ENCODE results near the gene ANAPC16.

DNA sequence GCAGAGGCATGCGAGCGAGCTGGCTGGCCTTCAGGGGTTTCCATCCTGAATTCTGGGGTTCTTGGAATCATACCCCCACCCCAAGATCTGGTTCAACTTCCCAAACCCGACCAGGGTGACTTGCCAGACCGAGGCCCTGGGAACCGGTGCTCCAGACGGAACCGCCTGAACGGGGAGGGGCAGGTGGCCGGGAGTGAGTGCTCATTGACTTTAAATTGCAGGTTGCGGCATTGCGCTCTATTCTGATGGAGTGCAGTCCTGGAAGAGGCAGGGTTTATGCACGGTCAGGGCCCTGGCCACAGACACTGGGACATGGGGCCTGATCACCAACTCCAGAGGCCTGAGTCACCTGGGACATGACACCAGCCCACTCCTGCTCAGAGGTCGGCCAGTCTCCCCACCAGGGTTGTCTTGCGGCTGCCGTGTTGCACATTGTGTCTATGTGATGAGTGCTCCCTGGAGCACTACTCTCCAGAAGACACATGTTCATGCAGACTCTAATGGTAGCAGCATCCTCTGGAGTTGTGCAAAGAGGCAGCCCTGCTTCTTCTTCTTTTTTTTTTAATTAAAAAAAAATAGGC lies 52.1 kb downstream of the ANAPC16 start:
- TF ChIP-seq, protein P1, sequence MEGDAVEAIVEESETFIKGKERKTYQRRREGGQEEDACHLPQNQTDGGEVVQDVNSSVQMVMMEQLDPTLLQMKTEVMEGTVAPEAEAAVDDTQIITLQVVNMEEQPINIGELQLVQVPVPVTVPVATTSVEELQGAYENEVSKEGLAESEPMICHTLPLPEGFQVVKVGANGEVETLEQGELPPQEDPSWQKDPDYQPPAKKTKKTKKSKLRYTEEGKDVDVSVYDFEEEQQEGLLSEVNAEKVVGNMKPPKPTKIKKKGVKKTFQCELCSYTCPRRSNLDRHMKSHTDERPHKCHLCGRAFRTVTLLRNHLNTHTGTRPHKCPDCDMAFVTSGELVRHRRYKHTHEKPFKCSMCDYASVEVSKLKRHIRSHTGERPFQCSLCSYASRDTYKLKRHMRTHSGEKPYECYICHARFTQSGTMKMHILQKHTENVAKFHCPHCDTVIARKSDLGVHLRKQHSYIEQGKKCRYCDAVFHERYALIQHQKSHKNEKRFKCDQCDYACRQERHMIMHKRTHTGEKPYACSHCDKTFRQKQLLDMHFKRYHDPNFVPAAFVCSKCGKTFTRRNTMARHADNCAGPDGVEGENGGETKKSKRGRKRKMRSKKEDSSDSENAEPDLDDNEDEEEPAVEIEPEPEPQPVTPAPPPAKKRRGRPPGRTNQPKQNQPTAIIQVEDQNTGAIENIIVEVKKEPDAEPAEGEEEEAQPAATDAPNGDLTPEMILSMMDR (IDR thresholded peaks at IDR 0.05; ENCODE audit: insufficient read depth, low read length, poor library complexity, severe bottlenecking), result no peak
- no peak for TF ChIP-seq EZH2phosphoT487 (conservative IDR thresholded peaks at IDR 0.05; ENCODE audit: low read length)

Data from SU-DHL-6 (cell line).